Adipocyte (in vitro differentiated cells): Measurements from ENCODE around the gene COX18.

Experiments used
- DNase-seq: peaks from one replicate; pipeline ENCODE4 v3.0.0-alpha.2; 2015; ENCODE audit warnings: low read depth
- H3K27me3 ChIP-seq: replicated peaks from 2 replicates; pipeline ENCODE4 v1.7.0; 2013; ENCODE audit warnings: mild to moderate bottlenecking, low read length, moderate library complexity; ENCODE audit not compliant: control insufficient read depth, insufficient read depth
- H3K36me3 ChIP-seq: 2 replicates; pipeline ENCODE4 v1.7.0; 2013; ENCODE audit warnings: low read length, mild to moderate bottlenecking, moderate library complexity; ENCODE audit not compliant: control insufficient read depth, insufficient read depth, severe bottlenecking
- H3K4me1 ChIP-seq: 2 replicates; pipeline ENCODE4 v1.7.0; 2013; ENCODE audit warnings: mild to moderate bottlenecking, low read length, moderate library complexity; ENCODE audit not compliant: control insufficient read depth, insufficient read depth
- H3K4me3 ChIP-seq: 2 replicates; pipeline ENCODE4 v1.7.0; 2013; ENCODE audit warnings: mild to moderate bottlenecking, low read length, moderate library complexity
- H3K9ac ChIP-seq: 2 replicates; pipeline ENCODE4 v1.7.0; 2013; ENCODE audit warnings: mild to moderate bottlenecking, low read length, moderate library complexity
- H3K9me3 ChIP-seq: 2 replicates; pipeline ENCODE4 v1.7.0; 2013; ENCODE audit warnings: mild to moderate bottlenecking, low read length, moderate library complexity; ENCODE audit not compliant: control insufficient read depth

The COX18 gene

GRCh38 chr4:73051625-73052024, 17.9 kb downstream of the COX18 start:
- no peak overlapping the region for H3K4me3 ChIP-seq
- no peaks in the 10 kb centered on the region for H3K4me1 ChIP-seq
- H3K27me3 ChIP-seq: no peaks in the 10 kb centered on the region
- no peaks in the 10 kb centered on the region for H3K9me3 ChIP-seq
- no peak overlapping the region for H3K9ac ChIP-seq
- peaks cover 20% of the 10 kb centered on the region for H3K36me3 ChIP-seq
- no peak for DNase-seq

- Histone ChIP-seq H3K9me3 (no peaks in the 10 kb centered on the region), H3K9ac (no peak overlapping the region), H3K36me3 (no peaks in the 10 kb centered on the region), H3K4me1 (no peaks in the 10 kb centered on the region), H3K27me3 (no peaks in the 10 kb centered on the region), H3K4me3 (no peak overlapping the region)
- DNase-seq: no peak
Measured at GRCh38 chr4:73045879-73046278, 23.6 kb downstream of the COX18 start.

DNA sequence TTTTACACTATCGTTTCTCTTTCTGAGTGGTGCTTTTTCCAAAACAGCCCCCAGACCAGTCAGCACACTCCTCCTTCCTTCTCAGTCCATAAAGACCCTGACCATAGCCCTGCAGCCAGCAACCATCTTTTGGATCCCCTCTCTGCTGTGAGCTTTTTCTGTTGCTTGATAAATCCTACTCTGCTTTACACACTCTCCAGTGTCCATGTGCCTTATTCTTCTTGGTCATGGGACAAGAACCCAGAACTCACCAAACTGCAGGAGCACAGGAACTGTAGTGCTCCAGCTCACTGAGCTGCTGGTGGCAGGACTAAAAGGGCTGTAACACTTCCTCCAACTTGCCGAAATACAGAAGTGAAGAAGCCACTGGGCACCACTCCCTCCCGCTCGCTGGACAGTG, 32.5 kb downstream of the COX18 start:
- no peak overlapping the region for H3K4me3 ChIP-seq
- DNase-seq: no peak
- no peaks in the 10 kb centered on the region for H3K36me3 ChIP-seq
- H3K9me3 ChIP-seq: peaks cover 9% of the 10 kb centered on the region
- H3K4me1 ChIP-seq: no peaks in the 10 kb centered on the region
- no peak overlapping the region for H3K9ac ChIP-seq
- no peaks in the 10 kb centered on the region for H3K27me3 ChIP-seq

DNA sequence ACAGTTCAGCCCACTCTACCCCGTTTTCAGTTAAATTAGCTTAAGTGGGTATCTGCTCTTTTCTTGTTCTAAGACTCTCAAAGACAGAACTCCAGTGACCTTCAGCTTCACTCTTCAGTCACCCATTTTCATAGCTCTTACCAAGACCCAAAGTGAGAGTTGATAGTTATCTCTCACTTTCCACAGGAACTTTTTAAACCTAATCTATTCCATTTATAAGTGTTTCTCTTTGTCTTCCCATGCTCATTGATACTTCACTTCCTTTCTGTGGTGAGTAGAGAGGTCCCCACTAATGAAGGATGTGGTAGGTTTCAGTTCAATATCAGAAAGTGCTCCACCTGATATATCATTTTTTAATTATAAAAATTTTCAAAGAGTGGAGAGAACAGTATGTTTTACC, 33.4 kb downstream of the COX18 start:
- H3K4me3 ChIP-seq: no peak overlapping the region
- no peaks in the 10 kb centered on the region for H3K36me3 ChIP-seq

DNA sequence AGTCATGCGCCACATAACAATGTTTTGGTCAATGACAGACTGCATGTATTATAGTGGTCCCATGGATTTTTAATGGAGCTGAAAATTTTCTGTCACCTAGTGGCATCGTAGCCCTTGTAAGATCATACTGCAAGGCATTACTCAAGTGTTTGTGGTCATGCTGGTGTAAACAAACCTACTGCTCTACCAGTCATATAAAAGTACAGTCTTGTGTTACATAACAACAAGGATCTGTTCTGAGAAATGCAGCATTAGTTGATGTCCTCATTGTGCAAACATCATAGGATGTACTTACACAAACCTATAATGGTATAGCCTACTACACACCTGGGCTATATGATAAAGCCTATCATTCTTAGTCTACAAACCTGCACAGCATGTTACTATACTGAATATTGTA, 34.6 kb downstream of the COX18 start:
- Histone ChIP-seq H3K4me3 (no peak overlapping the region), H3K27me3 (no peaks in the 10 kb centered on the region), H3K36me3 (no peaks in the 10 kb centered on the region), H3K4me1 (no peaks in the 10 kb centered on the region), H3K9ac (no peak overlapping the region), H3K9me3 (peaks cover 15% of the 10 kb centered on the region)
- no peak for DNase-seq

More for the DNA sequence above, 33.4 kb downstream of the COX18 start:
- Histone ChIP-seq H3K27me3 (no peaks in the 10 kb centered on the region), H3K9me3 (peaks cover 9% of the 10 kb centered on the region), H3K4me1 (no peaks in the 10 kb centered on the region), H3K9ac (no peak overlapping the region)
- no peak for DNase-seq

DNA sequence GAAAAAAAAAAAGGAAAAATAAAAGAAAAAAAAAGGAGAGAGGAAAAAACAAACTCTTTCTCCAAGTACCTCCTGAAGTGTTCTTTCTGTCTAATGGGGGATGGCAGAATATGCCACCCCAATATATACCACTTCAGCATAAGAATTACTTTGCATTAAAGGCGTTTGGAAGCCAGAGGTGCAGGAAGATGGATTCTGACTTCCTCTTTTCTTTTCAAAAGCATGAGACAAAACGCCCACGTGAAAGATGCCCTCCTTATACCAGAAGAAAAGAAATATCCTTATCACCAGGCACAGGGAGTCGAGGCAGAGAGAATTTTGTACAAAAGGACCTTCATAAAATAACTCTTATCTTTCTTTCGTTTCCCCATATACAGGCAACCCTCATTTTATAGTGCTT, 40.9 kb downstream of the COX18 start:
- Histone ChIP-seq H3K9me3 (peaks cover 12% of the 10 kb centered on the region), H3K4me3 (no peak overlapping the region), H3K9ac (no peak overlapping the region), H3K4me1 (peaks cover 13% of the 10 kb centered on the region), H3K27me3 (peaks cover 4% of the 10 kb centered on the region), H3K36me3 (no peaks in the 10 kb centered on the region)
- DNase-seq: no peak

GRCh38 chr4:73021634-73022033, 47.9 kb downstream of the COX18 start:
- H3K27me3 ChIP-seq: peaks cover 4% of the 10 kb centered on the region
- H3K9me3 ChIP-seq: no peaks in the 10 kb centered on the region
- H3K4me1 ChIP-seq: no peaks in the 10 kb centered on the region
- no peak overlapping the region for H3K4me3 ChIP-seq
- no peaks in the 10 kb centered on the region for H3K36me3 ChIP-seq
- no peak overlapping the region for H3K9ac ChIP-seq
- DNase-seq: peak; percentile 79

DNA sequence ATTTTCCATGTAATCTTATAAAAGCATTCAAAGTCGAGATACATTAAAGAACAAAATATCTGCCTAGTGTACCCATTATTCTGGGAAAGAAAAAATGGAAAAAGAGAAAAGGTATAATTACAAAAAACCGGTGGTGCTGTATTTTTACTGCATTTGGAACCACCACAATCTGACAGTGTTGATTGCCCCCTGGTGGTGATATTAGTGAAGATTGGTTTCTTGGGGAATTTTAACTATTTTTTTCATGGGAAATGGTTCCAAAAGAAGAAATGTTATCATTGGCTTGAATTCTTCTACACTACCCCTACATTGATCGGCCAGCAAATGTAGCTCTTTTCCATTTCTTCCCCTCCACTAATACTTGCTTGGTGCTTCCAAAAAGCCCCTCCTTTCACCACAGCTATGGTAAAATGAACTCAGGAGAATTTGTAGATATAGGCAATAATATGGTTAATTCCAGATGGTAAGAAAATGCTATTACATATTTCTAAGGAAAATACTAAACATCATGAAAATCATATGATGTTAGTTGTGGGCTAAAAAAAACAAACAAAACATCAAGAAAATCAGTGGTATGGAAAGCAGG, 50.0 kb downstream of the COX18 start:
- DNase-seq: peak; percentile 91
- H3K36me3 ChIP-seq: no peaks in the 10 kb centered on the region
- no peak overlapping the region for H3K4me3 ChIP-seq
- no peaks in the 10 kb centered on the region for H3K9me3 ChIP-seq
- H3K9ac ChIP-seq: no peak overlapping the region
- H3K27me3 ChIP-seq: peaks cover 2% of the 10 kb centered on the region
- no peaks in the 10 kb centered on the region for H3K4me1 ChIP-seq

DNA sequence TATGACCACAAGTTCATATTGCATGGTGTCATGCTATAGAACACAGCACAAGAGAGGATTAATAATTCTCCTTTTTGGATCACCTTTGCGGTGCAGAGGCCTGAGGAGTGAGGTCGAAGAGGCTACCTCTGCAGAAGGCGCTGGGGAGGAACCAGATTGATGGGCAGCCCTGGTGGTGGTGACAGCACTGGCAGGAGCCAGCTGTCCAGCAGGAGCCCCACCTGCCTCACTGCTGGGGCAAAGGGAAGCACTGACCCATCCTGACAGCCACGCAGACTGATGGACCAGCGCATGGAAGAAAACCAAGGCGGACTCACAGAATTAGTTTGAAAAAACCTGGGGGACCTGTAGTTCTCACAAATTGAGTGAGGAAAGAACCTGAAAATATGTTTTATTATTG, 50.9 kb downstream of the COX18 start:
- H3K4me3 ChIP-seq: no peak overlapping the region
- no peaks in the 10 kb centered on the region for H3K4me1 ChIP-seq
- no peak for DNase-seq
- H3K9me3 ChIP-seq: no peaks in the 10 kb centered on the region
- no peaks in the 10 kb centered on the region for H3K36me3 ChIP-seq
- no peaks in the 10 kb centered on the region for H3K27me3 ChIP-seq
- H3K9ac ChIP-seq: no peak overlapping the region

DNA sequence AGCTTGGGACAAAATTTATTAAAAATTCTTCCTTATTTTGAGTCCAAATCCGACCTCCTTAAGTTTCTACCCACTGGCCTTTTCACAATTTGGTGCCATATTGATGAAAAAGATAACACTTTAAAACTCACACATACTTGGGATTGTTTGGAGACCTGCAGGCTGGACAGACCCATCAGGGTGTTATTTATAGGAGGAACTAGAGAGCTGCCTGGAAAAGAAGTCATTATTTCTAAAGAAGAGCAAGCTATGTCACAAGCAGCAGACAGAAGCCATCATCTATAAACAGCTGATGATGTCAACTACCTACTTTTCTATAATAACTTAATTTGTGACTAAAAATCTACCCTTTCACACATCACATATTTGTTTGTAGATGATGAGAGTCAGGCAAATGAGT, 56.2 kb downstream of the COX18 start:
- H3K4me1 ChIP-seq: no peaks in the 10 kb centered on the region
- H3K9ac ChIP-seq: no peak overlapping the region
- H3K27me3 ChIP-seq: no peaks in the 10 kb centered on the region
- H3K36me3 ChIP-seq: no peaks in the 10 kb centered on the region
- no peak for DNase-seq
- peaks cover 10% of the 10 kb centered on the region for H3K9me3 ChIP-seq
- H3K4me3 ChIP-seq: no peak overlapping the region

DNA sequence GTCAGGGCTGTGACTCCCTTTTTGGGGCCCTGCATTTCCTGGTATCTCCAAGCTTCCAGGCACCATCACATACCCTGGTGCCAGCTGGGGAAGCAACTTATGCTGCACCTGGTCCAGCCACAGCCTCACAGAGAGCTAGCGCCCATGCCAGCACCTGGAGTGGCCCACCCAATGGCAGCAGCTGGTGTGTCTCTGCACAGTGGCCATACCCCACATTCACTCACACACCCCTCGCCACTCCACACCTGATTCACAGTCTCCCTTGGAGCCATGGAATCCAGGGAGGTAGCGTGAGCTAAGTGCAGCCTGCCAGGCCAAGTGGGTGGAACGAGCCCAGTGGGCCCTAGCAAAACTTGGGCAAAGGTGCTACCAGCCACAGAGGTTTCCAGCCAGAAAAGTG, 56.8 kb downstream of the COX18 start:
- Histone ChIP-seq H3K4me1 (no peaks in the 10 kb centered on the region), H3K9ac (no peak overlapping the region), H3K9me3 (peaks cover 10% of the 10 kb centered on the region), H3K27me3 (no peaks in the 10 kb centered on the region), H3K4me3 (no peak overlapping the region), H3K36me3 (no peaks in the 10 kb centered on the region)
- no peak for DNase-seq

- Histone ChIP-seq H3K27me3 (no peaks in the 10 kb centered on the region), H3K4me1 (no peaks in the 10 kb centered on the region), H3K9ac (no peak overlapping the region), H3K9me3 (peaks cover 10% of the 10 kb centered on the region), H3K4me3 (no peak overlapping the region), H3K36me3 (no peaks in the 10 kb centered on the region)
- DNase-seq: no peak
Measured at GRCh38 chr4:73011629-73011985, 57.9 kb downstream of the COX18 start.
